Right lobe of liver (tissue), 6 donors: ENCODE measurements around the gene SAMD11. TPM values are rescaled to one million over a fixed set of nuclear protein-coding genes. Genes with fewer than 3 reads are reported as not detected.
"Not testable (repeated sequence)": the region's sequence is repeated elsewhere in the genome, so short reads cannot be mapped to it uniquely, and the experiment has no call there.

Experiments used
- ATAC-seq, 4 donors: fragments of 200-7000 bp; cut with Tn5 transposase; one replicate each; pipeline ENCODE4 v1.9.1; 2020; ENCODE audit warnings: mild to moderate bottlenecking in 4 of 4, moderate library complexity in 4 of 4
- DNase-seq, 3 donors: peaks; one replicate each; pipeline ENCODE4 v3.0.0-alpha.2; 2020
- H3K27ac ChIP-seq, 3 donors: fragments of 200-600 bp; one replicate each; pipeline ENCODE4 v1.8.0; 2022
- H3K27me3 ChIP-seq, 2 donors: fragments of 200-600 bp; one replicate each; pipeline ENCODE4 v1.8.0; 2022
- H3K36me3 ChIP-seq, 4 donors: fragments of 200-600 bp; sonication (generic) in 1 of 4; one replicate each; pipeline versions ENCODE4 v1.5.1 to v1.8.0; 2017 to 2022; ENCODE audit warnings: control low read depth in 1 of 4
- H3K4me1 ChIP-seq, 4 donors: fragments of 200-600 bp; sonication (generic) in 1 of 4; one replicate each; pipeline versions ENCODE4 v1.5.1 to v1.8.0; 2017 to 2022; ENCODE audit warnings: control low read depth in 1 of 4
- H3K4me3 ChIP-seq, 3 donors: fragments of 200-600 bp; one replicate each; pipeline ENCODE4 v1.8.0; 2022
- H3K9me3 ChIP-seq, 4 donors: fragments of 200-600 bp; sonication (generic) in 1 of 4; one replicate each; pipeline versions ENCODE4 v1.5.1 to v1.8.0; 2017 to 2022; ENCODE audit warnings: control low read depth in 1 of 4
- CTCF ChIP-seq, 4 donors: fragments of 200-600 bp in 3 of 4; fragments of 450-650 bp in 1 of 4; IDR thresholded peaks; one replicate each; pipeline versions ENCODE4 v1.5.1 to v1.8.0; 2016 to 2022; ENCODE audit warnings: antibody characterized with exemption in 4 of 4, mild to moderate bottlenecking in 2 of 4
- POLR2A ChIP-seq: fragments of 450-650 bp; IDR thresholded peaks from one replicate; pipeline ENCODE4 v1.6.1; 2017; ENCODE audit warnings: antibody characterized with exemption, mild to moderate bottlenecking
- WGBS: methylation state at CpG from one replicate; pipeline ENCODE4 v1.1.6; 2018; ENCODE audit warnings: low coverage, low lambda C conversion rate; ENCODE audit not compliant: insufficient coverage; ENCODE audit errors: missing lambda C conversion rate; 5-methylcytosine and 5-hydroxymethylcytosine counted together
- intact Hi-C, 2 donors: fragments of 100-400 bp; cut with DNase I; formaldehyde crosslinking; loops; one replicate each; pipeline versions ENCODE4 v1.11.2 to v1.14.1; 2022
- total RNA-seq, 6 experiments: library from RNA; depleted of rRNA in 2 of 6; stranded (reverse); fragments of >200 nt in 2 of 6; fragmentation: NEBNext Ultra II Directional in 3 of 6; extraction: Animal tissue kit (Norgen Biotek cat#: 25700) in 3 of 6; gene quantifications; one replicate each; pipeline versions ENCODE4 v1.1.0 to v1.2.4, GENCODE V29; 2016 to 2023
- donor health status: DM: no; HTN: yes; CAD: no.
- donor health status: DM: no; HTN: no; CAD: no.
- donor health status: DM: no; HTN: no; CAD: no.
- donor health status: DM: no; HTN: yes; CAD: no.
- donor health status: DM: no; HTN: yes; CAD: no.

SAMD11 gene
- total RNA-seq, 6 experiments from 2014 or later: 2.1 to 4.3 (median 3.7) TPM

DNA sequence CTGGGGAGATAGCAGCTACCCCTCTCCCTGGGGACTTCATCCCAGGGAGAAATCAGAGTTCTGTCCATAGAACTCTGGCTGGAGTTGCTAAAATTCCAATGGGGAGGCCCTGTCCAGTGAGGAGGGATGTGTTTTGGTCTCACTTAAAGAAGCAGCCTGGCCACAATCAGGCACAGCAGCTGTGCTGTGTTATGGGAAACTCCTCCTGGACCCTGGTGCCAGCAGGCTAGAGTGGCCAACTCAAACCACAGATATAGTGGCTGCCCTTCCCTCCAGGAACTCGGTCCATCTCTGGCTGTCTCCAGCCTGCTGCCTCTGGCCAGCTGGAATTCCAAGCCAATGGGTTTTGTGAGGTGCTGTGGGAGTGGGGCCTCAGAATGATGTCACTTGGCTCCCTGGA lies 37.4 kb upstream of the SAMD11 start:
- Histone ChIP-seq H3K36me3 (no peaks in the 10 kb centered on the region), H3K9me3 (no peaks in the 10 kb centered on the region), H3K27ac (no peak overlapping the region), H3K4me3 (no peak overlapping the region), H3K4me1 (no peaks in the 10 kb centered on the region), H3K27me3 (no peaks in the 10 kb centered on the region)
- no peak for DNase-seq
- 83% methylated on average over 1 of the region's 1 CpG for WGBS
- TF ChIP-seq POLR2A (no peak), CTCF (IDR thresholded peaks at IDR 0.05) (no peak)
- intact Hi-C loops: no loop called here
- no peak for ATAC-seq

DNA sequence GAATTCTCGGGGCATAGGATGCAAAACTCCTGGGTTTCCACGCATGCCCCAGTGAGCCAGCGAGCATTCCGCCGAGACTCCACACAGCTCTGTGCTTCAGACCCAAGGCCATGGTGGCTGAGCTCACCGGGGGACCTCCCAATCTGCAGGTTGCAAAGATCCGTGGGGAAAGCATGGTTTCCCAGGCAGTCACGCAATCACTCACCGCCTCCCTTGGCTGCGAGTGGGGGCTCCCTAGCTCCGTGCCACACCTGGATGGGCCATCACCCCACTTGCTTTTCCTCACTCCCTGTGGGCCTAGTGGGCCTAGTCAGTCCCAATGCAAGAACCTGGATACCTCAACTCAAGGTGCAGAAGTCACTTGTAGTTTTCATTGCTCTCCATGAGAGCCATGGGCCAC lies 37.0 kb upstream of the SAMD11 start:
- Histone ChIP-seq H3K27ac (no peak overlapping the region), H3K4me3 (no peak overlapping the region), H3K9me3 (no peaks in the 10 kb centered on the region), H3K4me1 (no peaks in the 10 kb centered on the region), H3K27me3 (no peaks in the 10 kb centered on the region), H3K36me3 (no peaks in the 10 kb centered on the region)
- DNase-seq: no peak
- intact Hi-C loops: no loop called here
- no peak for TF ChIP-seq POLR2A
- WGBS: no CpG with 5 or more reads among the region's 11 CpGs
- ATAC-seq: no peak

- DNase-seq (no peak), ATAC-seq (no peak)
- TF ChIP-seq CTCF (IDR thresholded peaks at IDR 0.05): no peak
- TF ChIP-seq POLR2A: no peak
- Histone ChIP-seq H3K36me3 (no peaks in the 10 kb centered on the region), H3K9me3 (no peaks in the 10 kb centered on the region), H3K27ac (no peak overlapping the region), H3K4me3 (no peak overlapping the region), H3K4me1 (no peaks in the 10 kb centered on the region), H3K27me3 (no peaks in the 10 kb centered on the region)
- intact Hi-C loops: no loop called here
These were observed 35.4 kb upstream of the SAMD11 start for GRCh38 chr1:888297-888696.

- H3K4me1 ChIP-seq, ATAC-seq, H3K4me3 ChIP-seq, H3K27ac ChIP-seq, H3K27me3 ChIP-seq, intact Hi-C loops, DNase-seq, H3K36me3 ChIP-seq, H3K9me3 ChIP-seq: not testable (repeated sequence)
- WGBS: 70% methylated on average over 3 of the region's 4 CpGs
These were observed 33.9 kb upstream of the SAMD11 start for GRCh38 chr1:889774-890173.

DNA sequence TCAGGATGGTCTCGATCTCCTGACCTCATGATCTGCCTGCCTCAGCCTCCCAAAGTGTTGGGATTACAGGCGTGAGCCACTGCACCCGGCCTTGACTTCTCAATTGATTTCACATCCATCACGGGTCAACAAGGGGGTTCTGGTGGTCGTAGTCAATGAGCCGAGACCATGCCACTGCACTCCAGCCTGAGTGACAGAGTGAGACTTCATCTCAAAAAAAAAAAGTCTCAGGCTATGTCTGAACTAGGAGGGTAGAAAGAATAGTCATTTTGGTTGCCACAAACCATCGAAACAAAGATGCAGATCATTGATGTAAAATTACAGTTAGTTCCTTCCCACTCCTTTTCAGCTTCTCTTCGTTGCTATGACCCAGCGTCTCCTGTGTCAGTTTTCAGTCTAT lies 33.5 kb upstream of the SAMD11 start:
- H3K27ac ChIP-seq, ATAC-seq, H3K4me1 ChIP-seq, H3K36me3 ChIP-seq, H3K4me3 ChIP-seq, intact Hi-C loops, DNase-seq, H3K9me3 ChIP-seq, H3K27me3 ChIP-seq: not testable (repeated sequence)
- 61% methylated on average over 4 of the region's 9 CpGs for WGBS

DNA sequence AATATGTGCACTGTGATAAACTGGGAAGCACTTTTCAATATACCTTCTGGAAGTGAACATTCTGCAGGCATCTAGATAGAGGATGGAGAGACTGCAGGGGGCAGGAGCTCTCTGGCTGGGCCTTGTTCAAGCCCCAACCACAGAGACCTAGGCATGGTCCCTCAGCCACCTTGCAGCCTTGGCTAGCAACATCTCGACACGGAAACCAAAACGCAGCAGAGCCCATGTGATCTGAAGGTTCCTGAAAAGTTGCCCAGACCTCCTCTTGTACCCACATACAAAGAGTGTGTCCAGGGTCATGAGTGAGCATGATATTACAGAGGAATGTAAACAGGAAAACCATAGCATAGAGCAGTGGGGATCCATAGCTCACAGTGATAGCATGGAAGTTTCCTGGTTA lies 33.1 kb upstream of the SAMD11 start:
- Histone ChIP-seq H3K4me3 (no peak overlapping the region), H3K9me3 (no peaks in the 10 kb centered on the region), H3K27me3 (no peaks in the 10 kb centered on the region), H3K4me1 (no peaks in the 10 kb centered on the region), H3K36me3 (no peaks in the 10 kb centered on the region), H3K27ac (no peak overlapping the region)
- 45% methylated on average over 2 of the region's 3 CpGs for WGBS
- DNase-seq (no peak), ATAC-seq (no peak)
- no peak for TF ChIP-seq POLR2A
- TF ChIP-seq CTCF (IDR thresholded peaks at IDR 0.05): no peak
- intact Hi-C loops: no loop called here
